ENCODE measurements around the gene CDH9.

DNA sequence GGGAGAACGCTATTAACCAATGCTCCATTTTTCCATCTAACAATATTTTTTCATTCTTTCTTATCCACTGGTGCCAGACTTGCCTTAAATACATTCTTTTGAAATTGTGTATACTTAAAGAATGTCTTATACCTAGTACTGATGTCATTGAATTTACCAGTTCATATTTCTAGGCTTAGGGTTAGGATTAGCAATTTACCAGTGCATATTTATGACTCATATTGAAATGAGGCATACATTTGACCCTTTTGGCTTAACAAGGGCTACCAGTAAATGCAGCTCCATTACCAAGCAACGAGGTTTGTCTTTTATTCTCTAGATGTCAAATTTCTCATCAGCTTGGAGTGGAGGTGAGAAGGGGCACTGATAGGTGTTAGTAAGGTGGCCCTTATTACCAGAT, 89.5 kb downstream of the CDH9 start:
- TF ChIP-seq, protein P1, sequence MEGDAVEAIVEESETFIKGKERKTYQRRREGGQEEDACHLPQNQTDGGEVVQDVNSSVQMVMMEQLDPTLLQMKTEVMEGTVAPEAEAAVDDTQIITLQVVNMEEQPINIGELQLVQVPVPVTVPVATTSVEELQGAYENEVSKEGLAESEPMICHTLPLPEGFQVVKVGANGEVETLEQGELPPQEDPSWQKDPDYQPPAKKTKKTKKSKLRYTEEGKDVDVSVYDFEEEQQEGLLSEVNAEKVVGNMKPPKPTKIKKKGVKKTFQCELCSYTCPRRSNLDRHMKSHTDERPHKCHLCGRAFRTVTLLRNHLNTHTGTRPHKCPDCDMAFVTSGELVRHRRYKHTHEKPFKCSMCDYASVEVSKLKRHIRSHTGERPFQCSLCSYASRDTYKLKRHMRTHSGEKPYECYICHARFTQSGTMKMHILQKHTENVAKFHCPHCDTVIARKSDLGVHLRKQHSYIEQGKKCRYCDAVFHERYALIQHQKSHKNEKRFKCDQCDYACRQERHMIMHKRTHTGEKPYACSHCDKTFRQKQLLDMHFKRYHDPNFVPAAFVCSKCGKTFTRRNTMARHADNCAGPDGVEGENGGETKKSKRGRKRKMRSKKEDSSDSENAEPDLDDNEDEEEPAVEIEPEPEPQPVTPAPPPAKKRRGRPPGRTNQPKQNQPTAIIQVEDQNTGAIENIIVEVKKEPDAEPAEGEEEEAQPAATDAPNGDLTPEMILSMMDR (IDR thresholded peaks at IDR 0.05; ENCODE audit: borderline replicate concordance, extremely low read depth, low read length, poor library complexity, severe bottlenecking): no peak
- no peak for TF ChIP-seq EZH2 (IDR thresholded peaks at IDR 0.05; ENCODE audit: borderline replicate concordance, low read depth, low read length, severe bottlenecking)

Data from DND-41 (cell line).